ENCODE measurements around the gene CINP. TPM values are rescaled to one million over a fixed set of nuclear protein-coding genes. Genes with fewer than 3 reads are reported as not detected.

CINP gene
- total and polyA plus RNA-seq, 2 of the 8 experiments (the other 6 are each of a cell fraction or from before 2014, with no cell fraction given): 47.8 to 51.6 TPM

DNA sequence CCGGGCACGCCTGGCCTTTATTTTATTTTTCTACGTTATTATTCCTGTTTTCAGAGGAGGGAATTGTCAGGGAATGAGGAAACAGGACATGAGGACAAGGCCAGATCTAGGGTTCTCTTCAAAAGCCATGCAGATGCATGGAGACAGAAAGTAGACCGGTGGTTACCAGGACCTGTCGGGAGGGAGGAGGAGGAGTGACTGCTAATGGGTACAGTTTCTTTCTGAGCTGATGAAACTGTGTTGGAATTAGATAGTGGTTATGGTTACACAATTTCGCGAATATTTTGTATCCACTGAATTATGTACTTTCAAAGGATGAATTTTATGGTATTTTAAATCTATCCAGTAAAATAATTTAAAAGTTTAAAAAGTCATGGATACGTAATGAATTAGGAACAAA lies 31.9 kb downstream of the CINP start:
- H3K79me2 ChIP-seq (ENCODE audit: control insufficient read depth in 1 of 2, insufficient read depth in 2 of 2, low read length in 2 of 2): no peaks in the 10 kb centered on the region
- H2BK120ac ChIP-seq (replicated peaks; ENCODE audit: low read depth, low read length): no peak overlapping the region
- no peak overlapping the region for H3K18ac ChIP-seq (ENCODE audit: extremely low read depth, low read length)
- no peak overlapping the region for H3K9ac ChIP-seq (replicated peaks in 1 of 4; ENCODE audit: extremely low read depth in 1 of 4, low read depth in 3 of 4, low read length in 3 of 4)
- no peak overlapping the region for H2BK15ac ChIP-seq (ENCODE audit: low read length)
- peaks cover 2 to 16% (median 3%) of the 10 kb centered on the region in 4 experiments; a peak in 5 of 8 replicates for H3K36me3 ChIP-seq (ENCODE audit: control insufficient read depth in 2 of 4, insufficient read depth in 4 of 4, low read length in 3 of 4)
- H3K27me3 ChIP-seq (replicated peaks in 1 of 4; ENCODE audit: control insufficient read depth in 3 of 4, extremely low read depth in 1 of 4, insufficient read depth in 3 of 4, low read length in 3 of 4): no peaks in the 10 kb centered on the region
- 89% methylated on average over 8 of the region's 8 CpGs; no CpG with 5 or more reads in 1 of the 2 experiments for WGBS, 2 experiments (ENCODE audit: extremely low coverage in 1 of 2, insufficient coverage in 1 of 2, insufficient read length in 1 of 2, insufficient replicate concordance in 2 of 2, low coverage in 1 of 2, low lambda C conversion rate in 2 of 2, missing lambda C conversion rate in 1 of 2)
- no peaks in the 10 kb centered on the region for H3K23me2 ChIP-seq (ENCODE audit: low read depth, low read length)
- no peak overlapping the region for H2BK20ac ChIP-seq (ENCODE audit: low read length)
- no peak overlapping the region for H3K23ac ChIP-seq (ENCODE audit: insufficient read length)
- no peak overlapping the region for H3K14ac ChIP-seq (ENCODE audit: insufficient read length)
- no peak overlapping the region for H3K4ac ChIP-seq (replicated peaks; ENCODE audit: insufficient read length, low read depth, low read length)
- no peak overlapping the region for H3K27ac ChIP-seq (ENCODE audit: low read depth, low read length)
- H4K91ac ChIP-seq (replicated peaks; ENCODE audit: insufficient read length, low read length): no peak overlapping the region
- ChIA-PET CTCF (ENCODE audit: partially characterized antibody) (interaction anchor here (4.2 kb wide), 1 partner anchor 9 kb away, joined by 22 read pairs; no protein-coding TSS in a partner anchor), POLR2A (ENCODE audit: partially characterized antibody) (no interaction called here)
- DNase-seq (ENCODE audit: low read depth in 1 of 2, low spot score in 2 of 2) (no peak), FAIRE-seq (no peak)
- H3K79me1 ChIP-seq (ENCODE audit: low read depth, low read length): no peaks in the 10 kb centered on the region
- no peak overlapping the region for H2BK5ac ChIP-seq (ENCODE audit: low read depth, low read length)
- H3K56ac ChIP-seq (replicated peaks; ENCODE audit: insufficient read length, low read depth, low read length): no peak overlapping the region
- H3K4me2 ChIP-seq (ENCODE audit: insufficient read depth in 1 of 2, low read depth in 2 of 2, low read length in 2 of 2): no peak overlapping the region
- H2BK12ac ChIP-seq (ENCODE audit: low read depth, low read length): no peak overlapping the region
- no peak overlapping the region for H2AFZ ChIP-seq (ENCODE audit: low read length)
- H3K9me3 ChIP-seq (ENCODE audit: insufficient read depth in 2 of 2, low read depth in 1 of 2, low read length in 1 of 2): no peaks in the 10 kb centered on the region
- no peak overlapping the region for H3K4me3 ChIP-seq (ENCODE audit: extremely low read depth in 1 of 4, insufficient read depth in 2 of 4, low read depth in 3 of 4, low read length in 4 of 4)
- peaks cover 1 to 2% of the 10 kb centered on the region in 2 experiments for H4K20me1 ChIP-seq (replicated peaks in 1 of 2; ENCODE audit: control insufficient read depth in 1 of 2, insufficient read depth in 2 of 2, low read length in 2 of 2)
- H3K4me1 ChIP-seq (replicated peaks in 1 of 4; ENCODE audit: control insufficient read depth in 3 of 4, insufficient read depth in 4 of 4, low read length in 3 of 4): no peaks in the 10 kb centered on the region
- H2AK5ac ChIP-seq (ENCODE audit: low read depth, low read length): no peak overlapping the region
- H4K8ac ChIP-seq (ENCODE audit: extremely low read depth, insufficient read depth, low read length): no peak overlapping the region
- no peak overlapping the region for H4K5ac ChIP-seq (ENCODE audit: insufficient read length, low read depth, low read length)
- no peak for TF ChIP-seq SUZ12 (IDR thresholded peaks at IDR 0.05; ENCODE audit: low read length)
- no peak for TF ChIP-seq EZH2 (IDR thresholded peaks at IDR 0.05; ENCODE audit: low read depth, low read length, severe bottlenecking)
- TF ChIP-seq RAD21 (IDR thresholded peaks at IDR 0.05 in 1 of 2, conservative IDR thresholded peaks at IDR 0.05 in 1 of 2; ENCODE audit: low read depth in 2 of 2, low read length in 2 of 2): no peak
- TF ChIP-seq POLR2AphosphoS5 (IDR thresholded peaks at IDR 0.05; ENCODE audit: low read depth, low read length): no peak
- TF ChIP-seq JUND (IDR thresholded peaks at IDR 0.05; ENCODE audit: low read length): no peak
